GM04504 (cell line): ENCODE measurements around the gene PIK3R1.

Source experiments
- DNase-seq: peaks from one replicate; pipeline ENCODE4 v3.0.0-alpha.2; 2012; ENCODE audit warnings: low read depth

PIK3R1 gene

GRCh38 chr5:68298479-68298878, 82.9 kb downstream of the PIK3R1 start:
- no peak for DNase-seq

GRCh38 chr5:68299105-68299504, 83.5 kb downstream of the PIK3R1 start:
- DNase-seq = no peak

GRCh38 chr5:68299575-68299974, 84.0 kb downstream of the PIK3R1 start:
- no peak for DNase-seq

GRCh38 chr5:68303038-68303738, 87.6 kb downstream of the PIK3R1 start:
- DNase-seq = peak; percentile 19

GRCh38 chr5:68303754-68304420, 88.3 kb downstream of the PIK3R1 start:
- DNase-seq = no peak

- DNase-seq = peak; percentile 35
Observed at GRCh38 chr5:68304421-68305052, 89.0 kb downstream of the PIK3R1 start.

- no peak for DNase-seq
Observed at GRCh38 chr5:68305223-68305870, 89.8 kb downstream of the PIK3R1 start.

GRCh38 chr5:68306361-68307014, 90.9 kb downstream of the PIK3R1 start:
- no peak for DNase-seq

- no peak for DNase-seq
Observed at GRCh38 chr5:68313336-68313735, 97.8 kb downstream of the PIK3R1 start.

GRCh38 chr5:68314465-68314864, 98.9 kb downstream of the PIK3R1 start:
- no peak for DNase-seq

GRCh38 chr5:68315679-68316271, 100.2 kb downstream of the PIK3R1 start:
- DNase-seq = no peak

GRCh38 chr5:68316469-68316868, 100.9 kb downstream of the PIK3R1 start:
- DNase-seq = no peak

- DNase-seq = no peak
Observed at GRCh38 chr5:68317646-68318045, 102.1 kb downstream of the PIK3R1 start.

GRCh38 chr5:68318955-68319705, 103.6 kb downstream of the PIK3R1 start:
- DNase-seq = no peak

- no peak for DNase-seq
Observed at GRCh38 chr5:68319706-68320412, 104.3 kb downstream of the PIK3R1 start.

GRCh38 chr5:68320413-68320986, 104.9 kb downstream of the PIK3R1 start:
- no peak for DNase-seq

GRCh38 chr5:68325065-68325580, 109.6 kb downstream of the PIK3R1 start:
- DNase-seq = no peak

- DNase-seq = no peak
Observed at GRCh38 chr5:68329554-68330255, 114.1 kb downstream of the PIK3R1 start.

GRCh38 chr5:68330574-68330973, 115.0 kb downstream of the PIK3R1 start:
- DNase-seq = no peak
